NCI-H510A treated with DMSO at 0.1 percent for 48 hours (cell line): ENCODE data around the gene USB1.

Experiments
- DNase-seq: peaks from one replicate; lab custom pipeline; 2025; lab: John Stamatoyannopoulos, UW

Gene USB1

DNA sequence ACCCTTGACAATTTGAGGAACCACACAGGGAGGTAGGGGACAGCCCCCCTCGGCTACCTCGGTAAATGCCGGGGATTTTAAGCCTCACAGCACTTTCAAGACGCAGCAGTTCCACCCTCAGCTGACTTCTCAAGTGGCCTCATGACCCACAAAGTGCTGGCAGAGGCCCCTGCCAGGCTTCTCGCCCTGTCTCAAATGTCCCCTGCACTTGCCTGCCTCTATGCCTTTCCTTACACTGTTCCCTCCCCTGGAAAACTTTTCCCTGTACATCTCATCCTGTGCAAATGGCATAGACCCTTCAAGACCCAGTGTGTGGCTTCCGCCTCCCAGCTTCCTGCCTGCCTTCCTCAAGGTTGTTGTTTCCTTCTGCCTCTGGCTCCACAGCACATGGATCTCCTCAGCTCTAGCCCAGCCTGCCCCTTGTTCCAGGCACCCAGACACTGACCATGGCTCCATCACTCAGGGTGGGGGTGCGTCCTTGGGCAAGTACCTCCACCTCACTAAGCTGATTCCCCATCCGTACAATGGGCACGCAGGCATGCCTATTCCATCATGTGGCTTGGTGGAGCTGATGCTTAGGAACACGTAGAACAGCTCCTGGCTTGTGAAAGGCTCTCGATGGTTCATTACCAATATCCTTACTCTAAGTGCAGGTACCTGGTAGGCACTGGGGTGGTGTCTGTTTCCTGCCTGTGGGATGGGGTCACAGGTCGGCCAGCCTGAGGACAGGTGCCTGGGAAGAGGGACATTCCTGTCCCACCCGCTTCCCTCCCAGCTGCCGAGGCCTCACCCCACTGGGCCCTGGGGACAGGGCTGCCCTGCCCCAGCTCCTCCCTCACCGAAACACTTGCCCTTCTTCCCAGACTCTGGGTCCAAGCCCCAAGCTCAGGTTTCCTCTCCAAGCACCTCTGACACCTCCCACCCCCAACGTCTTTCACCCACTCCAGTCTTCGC is 48.3 kb downstream of the USB1 start:
- no peak for DNase-seq

GRCh38 chr16:58051296-58051695 is 50.1 kb downstream of the USB1 start:
- no peak for DNase-seq

GRCh38 chr16:58051821-58052603 is 50.8 kb downstream of the USB1 start:
- no peak for DNase-seq

DNA sequence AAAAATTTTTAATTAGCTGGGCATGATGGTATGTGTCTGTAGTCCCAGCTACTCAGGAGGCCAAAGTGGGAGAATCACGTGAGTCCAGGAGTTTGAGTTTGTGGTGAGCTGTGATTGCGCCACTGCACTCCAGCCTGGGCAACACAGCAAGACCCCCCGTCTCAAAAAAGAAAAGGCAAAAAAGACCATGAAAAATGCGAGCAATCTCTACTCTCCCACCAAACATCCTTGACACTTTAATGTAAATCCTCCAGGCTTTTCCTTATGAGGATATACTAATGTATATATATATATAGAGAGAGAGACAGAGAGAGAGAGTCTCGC is 52.4 kb downstream of the USB1 start:
- DNase-seq, result no peak

DNA sequence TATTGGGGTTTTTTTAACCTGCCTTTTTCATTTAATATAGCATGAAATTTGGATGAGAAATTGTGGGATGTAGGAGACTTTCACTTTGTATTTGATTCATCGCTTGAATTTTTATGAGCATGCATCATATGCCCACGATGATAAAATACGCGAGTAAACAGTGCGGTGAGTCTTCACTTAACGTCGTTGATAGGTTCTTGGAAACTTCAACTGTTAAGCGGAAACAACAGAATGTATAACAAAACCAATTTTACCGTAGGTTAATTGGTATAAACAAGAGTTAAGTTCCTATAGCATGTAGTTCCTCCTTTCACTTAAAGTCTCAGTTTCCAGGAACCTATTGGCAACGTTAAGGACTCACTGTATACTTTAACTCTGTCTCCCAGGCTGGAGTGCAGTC is 53.1 kb downstream of the USB1 start:
- DNase-seq, result no peak

DNA sequence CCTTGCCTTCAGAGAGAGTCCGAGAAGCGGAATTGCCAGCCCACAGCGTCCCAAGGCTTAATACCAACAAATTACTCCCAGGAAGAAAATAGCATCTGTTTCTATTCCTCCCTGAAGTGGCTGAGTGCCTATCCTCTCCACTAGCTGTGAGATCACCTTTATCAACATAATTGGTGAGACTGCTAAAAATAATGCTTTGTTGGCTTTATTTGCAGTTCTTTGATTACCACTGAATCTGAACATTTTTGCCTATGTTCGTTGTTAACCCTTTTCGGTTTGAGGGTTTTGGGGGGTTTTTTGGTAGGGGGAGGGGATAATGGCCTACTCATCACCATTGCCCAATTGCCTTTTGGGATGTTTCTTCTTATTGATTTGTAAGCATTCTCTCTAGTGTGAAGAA is 55.4 kb downstream of the USB1 start:
- DNase-seq, result no peak

DNA sequence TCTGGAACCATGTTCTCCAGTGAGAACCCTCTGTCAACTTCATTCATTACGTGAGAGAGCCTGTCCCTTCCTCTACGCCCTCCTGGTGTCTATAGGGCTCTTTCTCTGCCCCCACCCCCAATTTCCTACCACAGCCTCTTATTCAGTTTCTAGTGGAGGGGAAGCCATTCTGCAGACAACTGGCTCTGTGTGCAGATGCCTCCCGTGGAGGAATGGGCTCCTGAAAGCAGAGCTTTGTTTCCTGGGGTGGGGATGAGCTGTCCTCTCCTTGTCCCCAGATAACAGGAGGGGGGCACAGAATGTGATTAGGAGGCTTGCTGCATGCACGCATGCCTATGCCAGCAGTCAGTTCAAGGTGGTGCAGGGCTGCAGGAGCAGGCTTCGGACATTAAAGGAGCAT is 55.9 kb downstream of the USB1 start:
- no peak for DNase-seq

DNA sequence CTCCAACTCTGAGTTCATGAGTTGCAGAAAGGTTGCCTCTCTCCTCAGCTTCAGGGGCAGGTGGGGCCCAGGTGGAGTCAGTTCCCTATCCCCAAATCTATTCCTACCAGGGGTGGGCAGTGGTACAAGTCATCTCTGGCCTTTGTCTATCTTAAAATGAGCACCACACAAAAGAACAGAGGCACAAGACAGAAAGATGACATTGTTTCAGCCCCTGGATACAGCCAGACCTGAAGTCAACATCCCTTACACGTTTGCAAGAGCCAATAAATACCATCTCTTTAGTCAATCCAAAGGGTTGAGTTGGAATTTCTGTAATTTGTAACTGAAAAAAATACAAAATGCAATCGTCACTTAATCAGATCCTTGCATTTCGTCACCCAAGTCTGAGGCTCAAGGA is 56.6 kb downstream of the USB1 start:
- no peak for DNase-seq

DNA sequence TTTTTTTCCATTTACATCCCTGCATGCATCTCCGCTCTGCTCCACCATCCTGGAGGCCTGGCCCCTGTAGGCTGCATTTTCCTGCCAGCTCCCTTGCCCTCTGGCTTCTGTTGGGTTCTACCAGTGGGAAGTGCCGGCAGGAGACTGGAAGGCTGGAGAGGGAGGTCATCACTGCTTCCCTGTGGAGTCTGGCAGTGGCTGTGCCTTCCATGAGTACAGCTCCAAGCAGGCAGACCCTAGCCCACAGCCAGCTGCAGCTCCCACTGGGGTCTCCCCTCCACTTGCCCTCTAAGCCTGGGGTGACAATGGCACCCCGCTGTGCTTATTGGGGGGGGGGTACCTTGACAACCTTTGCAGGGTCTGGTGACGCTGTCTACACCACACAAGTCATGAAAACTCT is 61.6 kb downstream of the USB1 start:
- no peak for DNase-seq

DNA sequence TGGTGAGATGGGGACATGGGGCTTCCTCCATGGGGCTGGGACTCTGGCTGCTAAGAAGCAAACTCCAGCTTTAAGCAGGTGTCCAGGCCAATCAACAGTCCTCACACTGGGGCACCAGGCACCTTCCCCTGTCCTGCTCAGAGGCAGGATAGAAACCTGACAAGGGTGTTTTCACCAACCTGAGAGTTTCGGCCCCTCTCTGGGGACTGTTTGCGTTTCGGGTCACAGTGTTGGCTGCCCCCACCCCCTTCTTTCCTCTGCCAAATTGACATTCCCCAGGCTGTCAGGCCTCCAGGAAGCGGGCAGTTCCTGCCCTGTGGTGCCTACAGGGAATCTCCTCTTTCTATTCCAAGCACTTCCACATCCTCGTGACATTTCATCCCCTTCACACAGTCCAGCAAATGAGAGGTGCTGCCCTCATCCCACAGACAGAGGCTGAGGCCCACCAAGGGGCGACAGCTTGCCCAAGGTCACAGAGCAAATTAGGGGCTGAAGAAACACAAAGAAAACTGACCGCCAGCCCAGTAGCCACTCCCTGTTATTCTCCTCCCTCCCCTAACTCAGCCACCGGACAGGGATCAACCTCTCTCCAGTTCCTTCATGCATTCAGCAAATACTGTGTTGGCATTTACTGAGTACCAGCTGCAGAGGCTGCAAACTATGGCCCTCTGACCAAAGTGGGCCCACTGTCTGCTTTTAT is 62.3 kb downstream of the USB1 start:
- no peak for DNase-seq

DNA sequence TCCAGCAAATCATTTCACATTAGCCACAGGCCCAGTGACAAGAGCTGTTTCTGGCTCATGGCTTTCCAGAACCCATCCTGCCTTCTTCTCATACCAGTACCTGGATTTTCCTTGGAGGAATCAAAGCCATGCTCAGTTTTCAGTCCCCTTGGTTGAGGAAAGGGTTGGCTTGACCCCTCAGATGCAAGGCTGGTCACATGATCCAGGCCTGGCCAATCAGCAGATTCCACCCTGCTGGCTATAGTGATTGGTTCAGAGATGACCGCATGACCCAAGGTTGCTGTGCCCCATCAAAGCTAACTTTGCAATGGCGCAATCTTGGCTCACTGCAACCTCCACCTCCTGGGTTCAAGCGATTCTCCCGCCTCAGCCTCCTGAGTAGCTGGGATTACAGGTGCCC is 69.4 kb downstream of the USB1 start:
- no peak for DNase-seq
